Tibial nerve (tissue), 4 donors: ENCODE data around the gene COL11A2. TPM values are rescaled to one million over a fixed set of nuclear protein-coding genes. Genes with fewer than 3 reads are reported as not detected.

Source experiments
- DNase-seq, 2 donors: peaks; one replicate each; pipeline ENCODE4 v3.0.0-alpha.2; 2019; ENCODE audit warnings: low spot score in 2 of 2
- H3K27ac ChIP-seq, 4 donors: fragments of 200-600 bp; sonication (generic) in 3 of 4; one replicate each; pipeline ENCODE4 v1.5.1; 2017 to 2019; ENCODE audit warnings: mild to moderate bottlenecking in 1 of 4
- H3K27me3 ChIP-seq, 2 donors: fragments of 200-600 bp; sonication (generic) in 1 of 2; one replicate each; pipeline versions ENCODE4 v1.5.1 to v1.6.0; 2017 to 2019
- H3K36me3 ChIP-seq, 3 donors: fragments of 200-600 bp; sonication (generic); one replicate each; pipeline ENCODE4 v1.5.1; 2018 to 2019
- H3K4me1 ChIP-seq, 4 donors: fragments of 200-600 bp; sonication (generic) in 3 of 4; one replicate each; pipeline ENCODE4 v1.5.1; 2017 to 2019
- H3K4me3 ChIP-seq, 4 donors: fragments of 200-600 bp; sonication (generic) in 3 of 4; one replicate each; pipeline ENCODE4 v1.5.1; 2017 to 2019; ENCODE audit warnings: mild to moderate bottlenecking in 1 of 4, moderate library complexity in 1 of 4
- H3K9me3 ChIP-seq, 4 donors: fragments of 200-600 bp; sonication (generic) in 3 of 4; one replicate each; pipeline ENCODE4 v1.5.1; 2017 to 2019
- EP300 ChIP-seq, 2 donors: sonication (generic); formaldehyde crosslinking; IDR thresholded peaks; one replicate each; pipeline ENCODE4 v1.6.1; 2017; ENCODE audit warnings: antibody characterized with exemption in 2 of 2, mild to moderate bottlenecking in 1 of 2
- POLR2A ChIP-seq, 2 donors: fragments of 450-650 bp; IDR thresholded peaks; one replicate each; pipeline ENCODE4 v1.6.1; 2017; ENCODE audit warnings: antibody characterized with exemption in 2 of 2, mild to moderate bottlenecking in 2 of 2, moderate library complexity in 2 of 2
- WGBS, 2 donors: methylation state at CpG; one replicate each; pipeline ENCODE4 v1.1.5; 2018; 5-methylcytosine and 5-hydroxymethylcytosine counted together
- total RNA-seq, 4 donors: library from RNA; depleted of rRNA; stranded (reverse); fragments of >200 nt; gene quantifications; one replicate each; pipeline ENCODE4 v1.1.0, GENCODE V29; 2016
- TF ChIP-seq, protein P1 (sequence below), 5 experiments: fragments of 200-600 bp in 3 of 5; fragments of 450-650 bp in 2 of 5; sonication (generic) in 3 of 5; IDR thresholded peaks; one replicate each; pipeline ENCODE4 v1.5.1; 2016 to 2019; ENCODE audit warnings: antibody characterized with exemption in 5 of 5, mild to moderate bottlenecking in 3 of 5, moderate library complexity in 2 of 5

Gene COL11A2
- total RNA-seq, 4 donors from 2014 or later, result 1.5 to 4.3 (median 2.9) TPM

DNA sequence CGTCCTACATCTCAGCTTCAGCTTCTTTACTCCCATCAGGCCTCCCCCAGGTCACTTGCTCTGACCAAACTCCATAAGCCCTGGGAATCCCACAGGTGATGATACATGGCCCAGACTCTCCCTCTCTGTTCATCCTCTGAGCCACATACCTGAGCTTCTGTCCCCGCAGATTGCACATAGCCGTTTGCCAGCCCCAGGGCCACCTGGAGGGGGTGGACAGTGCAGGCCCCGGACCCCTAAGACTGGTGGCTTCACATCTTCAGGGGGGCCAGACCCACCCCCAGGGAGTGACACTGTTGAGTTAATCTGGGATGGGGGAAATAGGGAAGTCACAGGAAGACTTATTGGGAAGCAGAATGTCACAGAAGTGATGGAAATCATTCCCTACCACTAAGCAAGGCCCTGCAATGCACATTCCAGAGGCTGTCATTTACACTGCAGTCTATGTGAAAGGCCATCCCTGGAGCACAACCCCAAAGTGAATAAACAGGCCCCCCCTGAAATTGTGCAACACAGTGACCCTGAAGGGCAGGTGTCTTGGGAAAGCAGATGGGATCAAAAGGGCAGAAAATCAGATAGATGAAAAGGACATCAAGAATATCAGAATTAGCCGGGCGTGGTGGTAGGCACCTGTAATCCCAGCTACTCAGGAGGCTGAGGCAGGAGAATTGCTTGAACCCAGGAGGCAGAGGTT lies 6.0 kb upstream of the COL11A2 start:
- H3K9me3 ChIP-seq, result no peaks in the 10 kb centered on the region
- H3K4me1 ChIP-seq, result peaks cover 3 to 78% (median 30%) of the 10 kb centered on the region in 4 donors
- H3K27ac ChIP-seq, result peak overlapping the region in 1 of 4 donors; percentile 38
- H3K4me3 ChIP-seq, result no peak overlapping the region
- no peaks in the 10 kb centered on the region for H3K27me3 ChIP-seq
- no peak for DNase-seq
- peaks cover 0 to 53% (median 25%) of the 10 kb centered on the region in 3 donors for H3K36me3 ChIP-seq
- 72 to 75% methylated on average over 6 of the region's 6 CpGs for WGBS, 2 donors
- TF ChIP-seq POLR2A (IDR thresholded peaks at IDR 0.05) (no peak), EP300 (IDR thresholded peaks at IDR 0.05) (no peak)
- TF ChIP-seq, protein P1, sequence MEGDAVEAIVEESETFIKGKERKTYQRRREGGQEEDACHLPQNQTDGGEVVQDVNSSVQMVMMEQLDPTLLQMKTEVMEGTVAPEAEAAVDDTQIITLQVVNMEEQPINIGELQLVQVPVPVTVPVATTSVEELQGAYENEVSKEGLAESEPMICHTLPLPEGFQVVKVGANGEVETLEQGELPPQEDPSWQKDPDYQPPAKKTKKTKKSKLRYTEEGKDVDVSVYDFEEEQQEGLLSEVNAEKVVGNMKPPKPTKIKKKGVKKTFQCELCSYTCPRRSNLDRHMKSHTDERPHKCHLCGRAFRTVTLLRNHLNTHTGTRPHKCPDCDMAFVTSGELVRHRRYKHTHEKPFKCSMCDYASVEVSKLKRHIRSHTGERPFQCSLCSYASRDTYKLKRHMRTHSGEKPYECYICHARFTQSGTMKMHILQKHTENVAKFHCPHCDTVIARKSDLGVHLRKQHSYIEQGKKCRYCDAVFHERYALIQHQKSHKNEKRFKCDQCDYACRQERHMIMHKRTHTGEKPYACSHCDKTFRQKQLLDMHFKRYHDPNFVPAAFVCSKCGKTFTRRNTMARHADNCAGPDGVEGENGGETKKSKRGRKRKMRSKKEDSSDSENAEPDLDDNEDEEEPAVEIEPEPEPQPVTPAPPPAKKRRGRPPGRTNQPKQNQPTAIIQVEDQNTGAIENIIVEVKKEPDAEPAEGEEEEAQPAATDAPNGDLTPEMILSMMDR (IDR thresholded peaks at IDR 0.05), result no peak

DNA sequence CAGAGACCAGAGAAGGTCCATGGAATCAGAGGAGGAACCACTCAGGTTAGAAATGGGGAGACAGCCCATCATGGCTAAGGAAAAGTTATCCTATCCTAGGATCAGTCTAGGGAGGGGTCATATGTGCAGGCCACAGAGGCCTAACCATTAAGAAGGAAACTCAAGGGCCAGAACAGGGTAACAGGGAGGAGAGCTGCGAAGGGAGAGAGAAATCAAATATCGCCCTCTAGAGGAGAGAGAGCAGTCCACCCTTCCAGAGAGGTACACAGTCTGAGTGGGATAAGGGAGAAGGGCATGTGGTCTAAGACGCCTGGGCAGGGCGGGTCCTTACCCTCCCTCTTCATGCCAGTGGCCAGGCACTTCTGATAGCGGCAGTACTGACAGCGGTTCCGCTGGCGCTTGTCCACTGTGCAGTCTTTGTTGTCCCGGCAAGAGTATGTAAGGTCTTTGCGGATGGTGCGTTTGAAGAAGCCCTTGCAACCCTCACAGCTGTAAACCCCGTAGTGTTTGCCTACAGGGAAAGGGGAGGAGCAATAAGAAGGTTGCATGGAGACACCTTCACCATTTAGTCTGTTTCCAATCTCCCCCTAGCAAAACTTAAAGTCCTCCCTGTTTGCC lies 5.3 kb upstream of the COL11A2 start:
- Histone ChIP-seq H3K27me3 (peaks cover 0 to 3% of the 10 kb centered on the region in 2 donors), H3K4me3 (no peak overlapping the region), H3K36me3 (peaks cover 0 to 46% (median 25%) of the 10 kb centered on the region in 3 donors), H3K27ac (peak overlapping the region in 2 of 4 donors; percentile 28 to 38), H3K9me3 (no peaks in the 10 kb centered on the region), H3K4me1 (peaks cover 3 to 78% (median 35%) of the 10 kb centered on the region in 4 donors)
- TF ChIP-seq EP300 (IDR thresholded peaks at IDR 0.05) (no peak), POLR2A (IDR thresholded peaks at IDR 0.05) (no peak)
- TF ChIP-seq, protein P1 (IDR thresholded peaks at IDR 0.05), result peak; percentile 44 to 65 (median 57)
- 27 to 29% methylated on average over 12 of the region's 12 CpGs for WGBS, 2 donors
- DNase-seq, result no peak

DNA sequence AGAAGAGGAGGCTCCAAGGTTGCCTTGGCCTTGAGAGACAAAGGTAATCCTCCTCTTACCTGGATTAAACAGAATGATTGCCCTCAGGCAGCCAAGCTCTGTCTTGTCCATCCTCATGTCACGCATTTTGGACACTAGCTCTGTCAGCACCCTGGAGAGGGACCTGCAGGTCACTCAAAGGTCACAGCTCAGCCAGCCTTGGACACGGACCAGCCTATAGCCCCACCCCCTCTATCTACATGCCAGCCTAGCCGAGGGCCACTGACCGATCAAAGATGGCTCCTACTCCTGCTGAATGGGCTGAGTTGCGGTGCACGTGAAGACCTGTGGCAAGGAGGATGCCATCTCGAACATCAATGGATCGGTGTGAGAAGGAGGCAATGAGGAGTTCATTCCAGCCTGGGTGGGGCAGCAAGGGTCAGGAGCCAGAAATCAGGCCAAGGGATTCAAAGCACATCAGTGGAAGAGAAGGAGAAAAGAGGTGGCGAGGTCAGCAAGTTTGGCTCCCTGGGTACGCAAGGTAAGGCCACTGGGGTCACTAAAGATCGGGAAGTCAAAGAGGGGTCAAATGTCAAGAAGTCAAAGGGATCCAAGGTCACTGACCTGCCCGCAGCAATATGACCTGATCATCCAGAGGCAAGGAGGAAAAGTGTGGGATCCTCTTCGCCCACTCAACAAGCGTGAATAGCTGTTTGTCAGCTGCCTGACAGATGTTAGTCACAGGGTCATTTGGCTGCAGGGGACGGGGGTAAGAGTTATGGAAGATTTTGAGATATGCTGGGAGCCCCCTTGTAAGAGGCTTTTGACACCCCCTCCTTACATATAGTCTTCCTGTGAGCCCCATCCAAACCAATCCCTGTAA lies 3.3 kb upstream of the COL11A2 start:
- Histone ChIP-seq H3K27ac (peak overlapping the region in 1 of 4 donors; percentile 8), H3K9me3 (no peaks in the 10 kb centered on the region), H3K36me3 (peaks cover 0 to 39% (median 25%) of the 10 kb centered on the region in 3 donors), H3K27me3 (peaks cover 0 to 18% of the 10 kb centered on the region in 2 donors), H3K4me1 (peaks cover 0 to 82% (median 33%) of the 10 kb centered on the region in 4 donors), H3K4me3 (no peak overlapping the region)
- DNase-seq, result no peak
- 50 to 55% methylated on average over 14 to 15 of the region's 15 CpGs for WGBS, 2 donors
- no peak for TF ChIP-seq POLR2A (IDR thresholded peaks at IDR 0.05)

DNA sequence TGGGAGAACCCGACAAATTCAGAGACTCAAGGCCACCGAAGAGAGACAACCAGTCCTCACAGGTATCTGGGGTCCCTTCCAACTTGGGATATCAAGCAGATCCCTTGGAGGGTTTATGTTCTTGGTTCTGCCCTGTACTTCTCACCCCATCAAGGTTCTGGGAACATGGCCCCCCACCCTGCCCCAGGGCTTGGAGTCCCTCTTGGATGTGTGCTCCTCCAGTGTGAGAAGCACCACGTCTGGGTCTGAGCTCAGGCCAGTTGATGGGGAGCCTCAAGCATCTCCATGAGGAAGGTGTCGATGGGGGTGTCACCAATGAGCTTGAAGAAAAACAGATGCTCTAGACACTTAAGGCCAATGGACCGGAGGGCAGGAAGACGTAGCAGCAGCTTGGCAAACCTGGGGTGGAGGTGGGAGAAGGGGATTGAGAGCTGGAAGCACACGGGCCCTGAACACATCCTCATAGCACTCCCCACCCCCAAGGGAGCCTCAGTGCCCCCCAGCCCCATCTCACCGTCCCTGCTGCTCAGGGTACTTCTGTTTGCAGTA lies 2.2 kb upstream of the COL11A2 start:
- H3K4me3 ChIP-seq, result no peak overlapping the region
- no peak for DNase-seq
- peaks cover 0 to 86% (median 30%) of the 10 kb centered on the region in 4 donors for H3K4me1 ChIP-seq
- peak overlapping the region in 1 of 4 donors; percentile 84 for H3K27ac ChIP-seq
- H3K9me3 ChIP-seq, result no peaks in the 10 kb centered on the region
- 64 to 71% methylated on average over 8 of the region's 8 CpGs for WGBS, 2 donors
- TF ChIP-seq, protein P1 (IDR thresholded peaks at IDR 0.05), result no peak
- TF ChIP-seq EP300 (IDR thresholded peaks at IDR 0.05) (no peak), POLR2A (IDR thresholded peaks at IDR 0.05) (no peak)
- H3K36me3 ChIP-seq, result peaks cover 0 to 39% (median 25%) of the 10 kb centered on the region in 3 donors
- peaks cover 0 to 24% of the 10 kb centered on the region in 2 donors for H3K27me3 ChIP-seq

DNA sequence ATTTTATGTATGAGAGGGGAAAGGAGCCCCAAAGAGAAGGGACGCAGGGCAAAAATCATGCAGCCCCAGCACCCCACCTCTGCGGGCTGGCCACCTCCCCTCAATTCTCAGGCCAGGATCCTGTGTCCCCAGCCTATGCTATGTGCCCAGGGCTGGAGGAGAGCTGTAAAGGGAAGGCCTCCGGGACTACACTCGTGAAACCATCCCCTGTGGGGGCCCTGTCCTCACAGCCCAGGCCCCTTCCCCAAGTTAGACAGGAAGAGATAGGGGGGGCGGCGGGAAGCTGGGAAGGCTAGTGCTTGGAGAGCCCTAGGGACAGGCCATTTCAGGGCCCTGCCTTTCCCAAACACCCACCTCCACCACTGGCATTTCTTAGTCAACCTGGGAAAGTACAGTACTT lies 1.4 kb upstream of the COL11A2 start:
- no peak for DNase-seq
- WGBS, 2 donors, result 52 to 59% methylated on average over 6 of the region's 6 CpGs
- peak overlapping the region in 2 of 4 donors; percentile 34 to 53 for H3K4me3 ChIP-seq
- H3K4me1 ChIP-seq, result peaks cover 0 to 77% (median 23%) of the 10 kb centered on the region in 4 donors
- peaks cover 0 to 28% of the 10 kb centered on the region in 2 donors for H3K27me3 ChIP-seq
- TF ChIP-seq, protein P1 (IDR thresholded peaks at IDR 0.05), result no peak
- TF ChIP-seq POLR2A (IDR thresholded peaks at IDR 0.05) (no peak), EP300 (IDR thresholded peaks at IDR 0.05) (no peak)
- H3K36me3 ChIP-seq, result peaks cover 0 to 39% (median 25%) of the 10 kb centered on the region in 3 donors
- H3K27ac ChIP-seq, result peak overlapping the region in 3 of 4 donors; percentile 65 to 84 (median 69)
- H3K9me3 ChIP-seq, result no peaks in the 10 kb centered on the region
